ENCODE measurements around the gene MBNL3. TPM values are rescaled to one million over a fixed set of nuclear protein-coding genes. Genes with fewer than 3 reads are reported as not detected.

Gene MBNL3
- total and polyA plus RNA-seq, 2 donors (not counting 3 experiments of a cell fraction or from before 2014, with no cell fraction given): 1.8 to 5.6 TPM

DNA sequence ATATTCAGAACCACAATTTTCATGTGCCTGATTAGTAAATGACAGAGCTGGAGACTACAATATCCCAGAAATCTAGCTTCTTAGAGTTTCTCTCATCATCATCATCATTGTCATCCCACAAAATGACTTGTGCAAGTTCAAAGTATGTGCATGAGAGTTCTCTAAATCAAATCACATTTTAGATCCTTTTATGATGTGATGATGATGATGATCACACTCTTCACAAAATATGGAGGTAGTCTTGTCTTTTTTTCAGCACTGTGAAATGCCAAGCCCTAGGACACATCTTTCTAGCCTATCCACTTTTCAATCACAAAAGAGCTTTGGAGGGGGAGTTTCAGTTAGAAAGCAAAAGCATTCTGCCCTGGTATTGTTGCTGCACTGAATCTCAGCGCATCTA is 7.4 kb downstream of the MBNL3 start:
- Histone ChIP-seq H3K4me3 (replicated peaks in 1 of 3; ENCODE audit: insufficient read depth in 1 of 3, low read depth in 1 of 3, low read length in 3 of 3) (no peak overlapping the region), H3K9me1 (replicated peaks; ENCODE audit: control insufficient read depth, extremely low read depth, insufficient read depth, low read length) (no peaks in the 10 kb centered on the region), H3K4me1 (ENCODE audit: control insufficient read depth, extremely low read depth, insufficient read depth, low read length) (peaks cover 12% of the 10 kb centered on the region), H3K4me2 (ENCODE audit: insufficient read depth, low read length) (peak overlapping the region; percentile 90), H3K9me3 (replicated peaks; ENCODE audit: control insufficient read depth, insufficient read depth, low read length) (no peaks in the 10 kb centered on the region), H3K9ac (replicated peaks; ENCODE audit: extremely low read depth, insufficient read depth, low read length) (peak overlapping the region; percentile 50), H4K20me1 (replicated peaks; ENCODE audit: control insufficient read depth, extremely low read depth, insufficient read depth, low read length) (no peaks in the 10 kb centered on the region), H3K27me3 (ENCODE audit: control insufficient read depth in 2 of 2, insufficient read depth in 2 of 2, low read length in 2 of 2) (no peaks in the 10 kb centered on the region), H3K36me3 (ENCODE audit: control insufficient read depth in 2 of 2, extremely low read depth in 1 of 2, insufficient read depth in 2 of 2, low read length in 2 of 2) (no peaks in the 10 kb centered on the region), H3K27ac (ENCODE audit: insufficient read depth, low read depth, low read length) (peak overlapping the region; percentile 72), H2AFZ (ENCODE audit: low read depth, low read length) (no peak overlapping the region), H3K79me2 (ENCODE audit: control insufficient read depth, insufficient read depth, low read length) (no peaks in the 10 kb centered on the region)
- no peak for DNase-seq (ENCODE audit: low read depth, low spot score)
- no TSS peak for BruUV-seq (replicated peaks)
- FAIRE-seq: peak; percentile 15
- ChIA-PET CTCF (interaction anchor here (1.1 to 1.2 kb wide), 2 partner anchors 189 to 640 kb away, joined by 3 to 5 read pairs; no protein-coding TSS in a partner anchor), POLR2A (no interaction called here)
- intact Hi-C loops (cut with micrococcal nuclease): loop anchor here (5.0 to 10.0 kb wide), 5 partner anchors 133 to 647 kb away; partner anchors contain the start of gene RAP2C
- dilution Hi-C loops (cut with MboI; ENCODE audit: extremely low pct_ligation_motif_present, low sequenced_read_pairs): no loop called here
- no peak for TF ChIP-seq JUN (IDR thresholded peaks at IDR 0.05; ENCODE audit: borderline replicate concordance, insufficient read depth, insufficient read length, low read depth)
- TF ChIP-seq MYC (IDR thresholded peaks at IDR 0.05; ENCODE audit: low read depth, low read length): no peak

- no peaks in the 10 kb centered on the region for H3K9me1 ChIP-seq (replicated peaks; ENCODE audit: control insufficient read depth, extremely low read depth, insufficient read depth, low read length)
- POLR2A ChIA-PET: no interaction called here
- intact Hi-C loops (cut with micrococcal nuclease): loop anchor here (1.0 to 10.0 kb wide), 6 partner anchors 9 to 646 kb away; partner anchors contain the start of genes MBNL3 and RAP2C
- peaks cover 12% of the 10 kb centered on the region for H3K4me1 ChIP-seq (ENCODE audit: control insufficient read depth, extremely low read depth, insufficient read depth, low read length)
- peak overlapping the region; percentile 72 for H3K27ac ChIP-seq (ENCODE audit: insufficient read depth, low read depth, low read length)
- no peaks in the 10 kb centered on the region for H3K36me3 ChIP-seq (ENCODE audit: control insufficient read depth in 2 of 2, extremely low read depth in 1 of 2, insufficient read depth in 2 of 2, low read length in 2 of 2)
- no peak for TF ChIP-seq EZH2 (IDR thresholded peaks at IDR 0.05; ENCODE audit: borderline replicate concordance, low read depth, low read length, severe bottlenecking)
- no peak for TF ChIP-seq POLR2A (IDR thresholded peaks at IDR 0.05; ENCODE audit: low read depth, low read length)
- no peak for TF ChIP-seq JUN (IDR thresholded peaks at IDR 0.05; ENCODE audit: borderline replicate concordance, insufficient read depth, insufficient read length, low read depth)
- TF ChIP-seq GATA2 (IDR thresholded peaks at IDR 0.05; ENCODE audit: insufficient read depth, insufficient read length, low read depth, low read length): no peak
- TF ChIP-seq FOS (IDR thresholded peaks at IDR 0.05; ENCODE audit: borderline replicate concordance, insufficient read depth, low read length): no peak
- TF ChIP-seq MYC (IDR thresholded peaks at IDR 0.05; ENCODE audit: low read depth, low read length): no peak
- TF ChIP-seq POLR2AphosphoS5 (IDR thresholded peaks at IDR 0.05; ENCODE audit: insufficient read depth, low read depth, low read length): no peak
- TF ChIP-seq, protein P1, sequence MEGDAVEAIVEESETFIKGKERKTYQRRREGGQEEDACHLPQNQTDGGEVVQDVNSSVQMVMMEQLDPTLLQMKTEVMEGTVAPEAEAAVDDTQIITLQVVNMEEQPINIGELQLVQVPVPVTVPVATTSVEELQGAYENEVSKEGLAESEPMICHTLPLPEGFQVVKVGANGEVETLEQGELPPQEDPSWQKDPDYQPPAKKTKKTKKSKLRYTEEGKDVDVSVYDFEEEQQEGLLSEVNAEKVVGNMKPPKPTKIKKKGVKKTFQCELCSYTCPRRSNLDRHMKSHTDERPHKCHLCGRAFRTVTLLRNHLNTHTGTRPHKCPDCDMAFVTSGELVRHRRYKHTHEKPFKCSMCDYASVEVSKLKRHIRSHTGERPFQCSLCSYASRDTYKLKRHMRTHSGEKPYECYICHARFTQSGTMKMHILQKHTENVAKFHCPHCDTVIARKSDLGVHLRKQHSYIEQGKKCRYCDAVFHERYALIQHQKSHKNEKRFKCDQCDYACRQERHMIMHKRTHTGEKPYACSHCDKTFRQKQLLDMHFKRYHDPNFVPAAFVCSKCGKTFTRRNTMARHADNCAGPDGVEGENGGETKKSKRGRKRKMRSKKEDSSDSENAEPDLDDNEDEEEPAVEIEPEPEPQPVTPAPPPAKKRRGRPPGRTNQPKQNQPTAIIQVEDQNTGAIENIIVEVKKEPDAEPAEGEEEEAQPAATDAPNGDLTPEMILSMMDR (IDR thresholded peaks at IDR 0.05; ENCODE audit: extremely low read depth in 1 of 2, insufficient read depth in 1 of 2, low read depth in 1 of 2, low read length in 2 of 2): no peak
- TF ChIP-seq MAX (IDR thresholded peaks at IDR 0.05; ENCODE audit: insufficient read depth, insufficient read length): no peak
- no peaks in the 10 kb centered on the region for H3K9me3 ChIP-seq (replicated peaks; ENCODE audit: control insufficient read depth, insufficient read depth, low read length)
- peak overlapping the region in 1 of 3 experiments; percentile 45 for H3K4me3 ChIP-seq (replicated peaks in 1 of 3; ENCODE audit: insufficient read depth in 1 of 3, low read depth in 1 of 3, low read length in 3 of 3)
- CTCF ChIA-PET: interaction anchor here (1.1 to 1.3 kb wide), 3 partner anchors 10 to 639 kb away, joined by 3 to 5 read pairs (median 3); no protein-coding TSS in a partner anchor
- H2AFZ ChIP-seq (ENCODE audit: low read depth, low read length): peak overlapping the region; percentile 77
- peak; percentile 80 for DNase-seq (ENCODE audit: low read depth, low spot score)
- dilution Hi-C loops (cut with MboI; ENCODE audit: extremely low pct_ligation_motif_present, low sequenced_read_pairs): no loop called here
- FAIRE-seq: peak; percentile 87
- peak overlapping the region; percentile 50 for H3K9ac ChIP-seq (replicated peaks; ENCODE audit: extremely low read depth, insufficient read depth, low read length)
- no TSS peak for BruUV-seq (replicated peaks)
- H4K20me1 ChIP-seq (replicated peaks; ENCODE audit: control insufficient read depth, extremely low read depth, insufficient read depth, low read length): no peaks in the 10 kb centered on the region
- no peaks in the 10 kb centered on the region for H3K27me3 ChIP-seq (ENCODE audit: control insufficient read depth in 2 of 2, insufficient read depth in 2 of 2, low read length in 2 of 2)
- no peaks in the 10 kb centered on the region for H3K79me2 ChIP-seq (ENCODE audit: control insufficient read depth, insufficient read depth, low read length)
- H3K4me2 ChIP-seq (ENCODE audit: insufficient read depth, low read length): peak overlapping the region; percentile 90
Observed at GRCh38 chrX:132480581-132481203, 8.1 kb downstream of the MBNL3 start.
